Breast epithelium (tissue), 3 donors: ENCODE results near the gene CPA1.

Experiments used
- POLR2A ChIP-seq: fragments of 450-650 bp; IDR thresholded peaks from one replicate; pipeline ENCODE4 v1.6.1; 2016; ENCODE audit warnings: antibody characterized with exemption, mild to moderate bottlenecking, moderate library complexity
- POLR2AphosphoS5 ChIP-seq, 3 donors: sonication (generic); formaldehyde crosslinking; IDR thresholded peaks; one replicate each; pipeline ENCODE4 v1.6.1; 2017; ENCODE audit warnings: antibody characterized with exemption in 3 of 3
- TF ChIP-seq, protein P1 (sequence below), 3 donors: fragments of 450-650 bp; IDR thresholded peaks; one replicate each; pipeline ENCODE4 v1.5.1; 2016 to 2017; ENCODE audit warnings: antibody characterized with exemption in 3 of 3, mild to moderate bottlenecking in 3 of 3, moderate library complexity in 3 of 3

DNA sequence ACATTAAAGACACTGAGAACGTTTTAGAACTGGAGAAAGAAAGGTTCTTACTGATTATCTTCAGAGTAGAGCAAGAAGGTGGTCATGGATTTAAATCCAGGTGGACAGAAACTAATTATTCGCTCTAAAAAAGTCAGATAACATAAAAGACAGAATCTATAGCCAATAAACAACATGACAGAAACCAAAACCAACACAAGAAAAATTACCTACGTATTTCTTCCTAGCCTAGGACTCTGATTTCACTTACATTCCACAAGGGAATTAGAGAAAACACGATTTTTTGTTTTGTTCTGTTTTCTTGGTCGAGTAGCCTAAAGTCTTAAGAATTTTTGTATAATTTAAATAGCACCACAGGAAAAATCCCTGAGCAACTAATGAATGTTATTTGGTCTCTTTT is 15.1 kb downstream of the CPA1 start:
- TF ChIP-seq POLR2A, result no peak
- TF ChIP-seq, protein P1, sequence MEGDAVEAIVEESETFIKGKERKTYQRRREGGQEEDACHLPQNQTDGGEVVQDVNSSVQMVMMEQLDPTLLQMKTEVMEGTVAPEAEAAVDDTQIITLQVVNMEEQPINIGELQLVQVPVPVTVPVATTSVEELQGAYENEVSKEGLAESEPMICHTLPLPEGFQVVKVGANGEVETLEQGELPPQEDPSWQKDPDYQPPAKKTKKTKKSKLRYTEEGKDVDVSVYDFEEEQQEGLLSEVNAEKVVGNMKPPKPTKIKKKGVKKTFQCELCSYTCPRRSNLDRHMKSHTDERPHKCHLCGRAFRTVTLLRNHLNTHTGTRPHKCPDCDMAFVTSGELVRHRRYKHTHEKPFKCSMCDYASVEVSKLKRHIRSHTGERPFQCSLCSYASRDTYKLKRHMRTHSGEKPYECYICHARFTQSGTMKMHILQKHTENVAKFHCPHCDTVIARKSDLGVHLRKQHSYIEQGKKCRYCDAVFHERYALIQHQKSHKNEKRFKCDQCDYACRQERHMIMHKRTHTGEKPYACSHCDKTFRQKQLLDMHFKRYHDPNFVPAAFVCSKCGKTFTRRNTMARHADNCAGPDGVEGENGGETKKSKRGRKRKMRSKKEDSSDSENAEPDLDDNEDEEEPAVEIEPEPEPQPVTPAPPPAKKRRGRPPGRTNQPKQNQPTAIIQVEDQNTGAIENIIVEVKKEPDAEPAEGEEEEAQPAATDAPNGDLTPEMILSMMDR (IDR thresholded peaks at IDR 0.05), result no peak
- no peak for TF ChIP-seq POLR2AphosphoS5 (IDR thresholded peaks at IDR 0.05)
